ENCODE data around the gene BARX1.

The BARX1 gene

GRCh38 chr9:93992830-93993229 is 37.7 kb upstream of the BARX1 start:
- no peak overlapping the region for H3K4me3 ChIP-seq (ENCODE audit: control insufficient read depth, low read depth, low read length)
- TF ChIP-seq CTCF (conservative IDR thresholded peaks at IDR 0.05; ENCODE audit: control insufficient read depth, insufficient read depth, low read depth, low read length) = no peak
- no peak for DNase-seq (ENCODE audit: low read depth)

- TF ChIP-seq CTCF (conservative IDR thresholded peaks at IDR 0.05; ENCODE audit: control insufficient read depth, insufficient read depth, low read depth, low read length) = no peak
- H3K4me3 ChIP-seq (ENCODE audit: control insufficient read depth, low read depth, low read length) = no peak overlapping the region
- no peak for DNase-seq (ENCODE audit: low read depth)
These were observed 35.3 kb upstream of the BARX1 start for GRCh38 chr9:93990448-93990847.

- H3K4me3 ChIP-seq (ENCODE audit: control insufficient read depth, low read depth, low read length) = no peak overlapping the region
- no peak for DNase-seq (ENCODE audit: low read depth)
- TF ChIP-seq CTCF (conservative IDR thresholded peaks at IDR 0.05; ENCODE audit: control insufficient read depth, insufficient read depth, low read depth, low read length) = no peak
These were observed 32.9 kb upstream of the BARX1 start for GRCh38 chr9:93988056-93988455.

- no peak overlapping the region for H3K4me3 ChIP-seq (ENCODE audit: control insufficient read depth, low read depth, low read length)
- DNase-seq (ENCODE audit: low read depth) = no peak
- TF ChIP-seq CTCF (conservative IDR thresholded peaks at IDR 0.05; ENCODE audit: control insufficient read depth, insufficient read depth, low read depth, low read length) = no peak
These were observed 29.7 kb upstream of the BARX1 start for GRCh38 chr9:93984860-93985259.

- DNase-seq (ENCODE audit: low read depth) = no peak
- H3K4me3 ChIP-seq (ENCODE audit: control insufficient read depth, low read depth, low read length) = no peak overlapping the region
- TF ChIP-seq CTCF (conservative IDR thresholded peaks at IDR 0.05; ENCODE audit: control insufficient read depth, insufficient read depth, low read depth, low read length) = no peak
These were observed 28.7 kb upstream of the BARX1 start for GRCh38 chr9:93983875-93984274.

- no peak overlapping the region for H3K4me3 ChIP-seq (ENCODE audit: control insufficient read depth, low read depth, low read length)
- no peak for TF ChIP-seq CTCF (conservative IDR thresholded peaks at IDR 0.05; ENCODE audit: control insufficient read depth, insufficient read depth, low read depth, low read length)
- no peak for DNase-seq (ENCODE audit: low read depth)
These were observed 24.6 kb upstream of the BARX1 start for GRCh38 chr9:93979721-93980120.

- no peak for TF ChIP-seq CTCF (conservative IDR thresholded peaks at IDR 0.05; ENCODE audit: control insufficient read depth, insufficient read depth, low read depth, low read length)
- DNase-seq (ENCODE audit: low read depth) = no peak
- no peak overlapping the region for H3K4me3 ChIP-seq (ENCODE audit: control insufficient read depth, low read depth, low read length)
These were observed 23.4 kb upstream of the BARX1 start for GRCh38 chr9:93978551-93978950.

Measured in fibroblast of mammary gland (primary cell).